ENCODE measurements around the gene TBC1D22A. TPM values are rescaled to one million over a fixed set of nuclear protein-coding genes. Genes with fewer than 3 reads are reported as not detected.

The TBC1D22A gene
- total and polyA plus RNA-seq, 10 of the 15 experiments (the other 5 are each of a cell fraction or from before 2014, with no cell fraction given), result 0.63 to 44.7 (median 27.4) TPM

DNA sequence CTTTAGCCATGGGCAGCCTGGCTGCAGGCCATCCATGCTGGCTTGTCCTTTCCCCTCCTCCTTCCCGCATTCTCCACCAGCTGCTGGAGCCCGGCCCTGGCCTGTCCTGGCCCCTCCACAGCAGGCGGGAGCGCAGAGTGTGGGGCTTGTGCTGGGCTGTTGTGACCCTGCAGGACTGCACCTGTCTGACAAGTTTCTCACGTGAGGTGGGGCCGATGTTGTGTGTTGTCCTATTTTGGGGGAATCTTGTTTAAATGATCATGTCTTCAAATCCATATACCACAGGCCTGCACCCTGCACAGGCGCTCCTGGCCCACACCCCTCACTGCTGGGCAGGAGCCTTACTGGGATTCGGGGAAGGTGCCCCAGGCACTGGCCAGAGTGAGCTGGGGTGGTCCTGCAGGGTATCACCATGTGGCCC, 30.4 kb downstream of the TBC1D22A start:
- no peak overlapping the region for H3K4me2 ChIP-seq (ENCODE audit: control insufficient read depth, insufficient read depth)
- no peaks in the 10 kb centered on the region for H3K9me3 ChIP-seq (replicated peaks; ENCODE audit: control insufficient read depth, insufficient read depth, low read length)
- ChIA-PET CTCF (interaction anchor here (1.4 kb wide), 1 partner anchor 10 kb away, joined by 10 read pairs; no protein-coding TSS in a partner anchor), POLR2A (no interaction called here), RAD21 (ENCODE audit: unreplicated experiment) (no interaction called here), SMC1A (ENCODE audit: uncharacterized antibody, unreplicated experiment) (no interaction called here)
- H3K9ac ChIP-seq (ENCODE audit: control insufficient read depth, insufficient read depth, low read length), result no peak overlapping the region
- intact Hi-C loops (cut with micrococcal nuclease; ENCODE audit: unreplicated experiment), result no loop called here
- no peak for DNase-seq (ENCODE audit: low read depth, low spot score)
- H3K4me1 ChIP-seq (ENCODE audit: control insufficient read depth, insufficient read depth, low read length), result peaks cover 22% of the 10 kb centered on the region
- H3K27ac ChIP-seq (ENCODE audit: control insufficient read depth, insufficient read depth), result no peak overlapping the region
- no peak for ATAC-seq
- 90% methylated on average over 8 of the region's 8 CpGs for WGBS (ENCODE audit: insufficient coverage, insufficient replicate concordance, low lambda C conversion rate, missing lambda C conversion rate)
- 0 out of 2 replicates have a peak, but pooled peaks cover 3% of the 10 kb centered on the region for H4K20me1 ChIP-seq (ENCODE audit: control insufficient read depth, insufficient read depth)
- H3K36me3 ChIP-seq (ENCODE audit: control insufficient read depth in 2 of 2, insufficient read depth in 2 of 2, low read length in 1 of 2), result peaks cover 21 to 39% of the 10 kb centered on the region in 2 experiments
- BruUV-seq (replicated peaks), result no TSS peak
- H2AFZ ChIP-seq (ENCODE audit: control insufficient read depth, low read depth, low read length), result no peak overlapping the region
- FAIRE-seq, result no peak
- no peak overlapping the region for H3K4me3 ChIP-seq
- in situ Hi-C loops (cut with MboI), result no loop called here
- H3K79me2 ChIP-seq (ENCODE audit: control insufficient read depth, insufficient read depth, low read length), result peaks cover 30% of the 10 kb centered on the region
- H3K27me3 ChIP-seq (replicated peaks in 1 of 2; ENCODE audit: control insufficient read depth in 2 of 2, insufficient read depth in 2 of 2, low read length in 1 of 2), result no peaks in the 10 kb centered on the region
- TF ChIP-seq ZNF384 (IDR thresholded peaks at IDR 0.05; ENCODE audit: borderline replicate concordance, low read depth, low read length) (no peak), CHD2 (IDR thresholded peaks at IDR 0.05; ENCODE audit: borderline replicate concordance, low read depth, low read length) (no peak), EED (IDR thresholded peaks at IDR 0.05; ENCODE audit: low read depth) (no peak), SMARCA5 (IDR thresholded peaks at IDR 0.05) (no peak), TCF7 (IDR thresholded peaks at IDR 0.05; ENCODE audit: borderline replicate concordance) (no peak), CBX5 (IDR thresholded peaks at IDR 0.05; ENCODE audit: low read depth) (no peak), NFIC (IDR thresholded peaks at IDR 0.05; ENCODE audit: low read depth, low read length) (no peak), NFYB (IDR thresholded peaks at IDR 0.05; ENCODE audit: insufficient read depth, low read depth, low read length) (no peak)
- TF ChIP-seq, protein P1, sequence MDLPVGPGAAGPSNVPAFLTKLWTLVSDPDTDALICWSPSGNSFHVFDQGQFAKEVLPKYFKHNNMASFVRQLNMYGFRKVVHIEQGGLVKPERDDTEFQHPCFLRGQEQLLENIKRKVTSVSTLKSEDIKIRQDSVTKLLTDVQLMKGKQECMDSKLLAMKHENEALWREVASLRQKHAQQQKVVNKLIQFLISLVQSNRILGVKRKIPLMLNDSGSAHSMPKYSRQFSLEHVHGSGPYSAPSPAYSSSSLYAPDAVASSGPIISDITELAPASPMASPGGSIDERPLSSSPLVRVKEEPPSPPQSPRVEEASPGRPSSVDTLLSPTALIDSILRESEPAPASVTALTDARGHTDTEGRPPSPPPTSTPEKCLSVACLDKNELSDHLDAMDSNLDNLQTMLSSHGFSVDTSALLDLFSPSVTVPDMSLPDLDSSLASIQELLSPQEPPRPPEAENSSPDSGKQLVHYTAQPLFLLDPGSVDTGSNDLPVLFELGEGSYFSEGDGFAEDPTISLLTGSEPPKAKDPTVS (IDR thresholded peaks at IDR 0.05; ENCODE audit: low read depth, low read length), result no peak
- TF ChIP-seq, protein P2, sequence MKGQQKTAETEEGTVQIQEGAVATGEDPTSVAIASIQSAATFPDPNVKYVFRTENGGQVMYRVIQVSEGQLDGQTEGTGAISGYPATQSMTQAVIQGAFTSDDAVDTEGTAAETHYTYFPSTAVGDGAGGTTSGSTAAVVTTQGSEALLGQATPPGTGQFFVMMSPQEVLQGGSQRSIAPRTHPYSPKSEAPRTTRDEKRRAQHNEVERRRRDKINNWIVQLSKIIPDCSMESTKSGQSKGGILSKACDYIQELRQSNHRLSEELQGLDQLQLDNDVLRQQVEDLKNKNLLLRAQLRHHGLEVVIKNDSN (IDR thresholded peaks at IDR 0.05; ENCODE audit: borderline replicate concordance, extremely low read length, insufficient read depth, low read depth, low read length), result no peak
- TF ChIP-seq, protein P3, sequence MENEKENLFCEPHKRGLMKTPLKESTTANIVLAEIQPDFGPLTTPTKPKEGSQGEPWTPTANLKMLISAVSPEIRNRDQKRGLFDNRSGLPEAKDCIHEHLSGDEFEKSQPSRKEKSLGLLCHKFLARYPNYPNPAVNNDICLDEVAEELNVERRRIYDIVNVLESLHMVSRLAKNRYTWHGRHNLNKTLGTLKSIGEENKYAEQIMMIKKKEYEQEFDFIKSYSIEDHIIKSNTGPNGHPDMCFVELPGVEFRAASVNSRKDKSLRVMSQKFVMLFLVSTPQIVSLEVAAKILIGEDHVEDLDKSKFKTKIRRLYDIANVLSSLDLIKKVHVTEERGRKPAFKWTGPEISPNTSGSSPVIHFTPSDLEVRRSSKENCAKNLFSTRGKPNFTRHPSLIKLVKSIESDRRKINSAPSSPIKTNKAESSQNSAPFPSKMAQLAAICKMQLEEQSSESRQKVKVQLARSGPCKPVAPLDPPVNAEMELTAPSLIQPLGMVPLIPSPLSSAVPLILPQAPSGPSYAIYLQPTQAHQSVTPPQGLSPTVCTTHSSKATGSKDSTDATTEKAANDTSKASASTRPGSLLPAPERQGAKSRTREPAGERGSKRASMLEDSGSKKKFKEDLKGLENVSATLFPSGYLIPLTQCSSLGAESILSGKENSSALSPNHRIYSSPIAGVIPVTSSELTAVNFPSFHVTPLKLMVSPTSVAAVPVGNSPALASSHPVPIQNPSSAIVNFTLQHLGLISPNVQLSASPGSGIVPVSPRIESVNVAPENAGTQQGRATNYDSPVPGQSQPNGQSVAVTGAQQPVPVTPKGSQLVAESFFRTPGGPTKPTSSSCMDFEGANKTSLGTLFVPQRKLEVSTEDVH (IDR thresholded peaks at IDR 0.05; ENCODE audit: low read depth, partially characterized antibody), result no peak
- TF ChIP-seq, protein P4, sequence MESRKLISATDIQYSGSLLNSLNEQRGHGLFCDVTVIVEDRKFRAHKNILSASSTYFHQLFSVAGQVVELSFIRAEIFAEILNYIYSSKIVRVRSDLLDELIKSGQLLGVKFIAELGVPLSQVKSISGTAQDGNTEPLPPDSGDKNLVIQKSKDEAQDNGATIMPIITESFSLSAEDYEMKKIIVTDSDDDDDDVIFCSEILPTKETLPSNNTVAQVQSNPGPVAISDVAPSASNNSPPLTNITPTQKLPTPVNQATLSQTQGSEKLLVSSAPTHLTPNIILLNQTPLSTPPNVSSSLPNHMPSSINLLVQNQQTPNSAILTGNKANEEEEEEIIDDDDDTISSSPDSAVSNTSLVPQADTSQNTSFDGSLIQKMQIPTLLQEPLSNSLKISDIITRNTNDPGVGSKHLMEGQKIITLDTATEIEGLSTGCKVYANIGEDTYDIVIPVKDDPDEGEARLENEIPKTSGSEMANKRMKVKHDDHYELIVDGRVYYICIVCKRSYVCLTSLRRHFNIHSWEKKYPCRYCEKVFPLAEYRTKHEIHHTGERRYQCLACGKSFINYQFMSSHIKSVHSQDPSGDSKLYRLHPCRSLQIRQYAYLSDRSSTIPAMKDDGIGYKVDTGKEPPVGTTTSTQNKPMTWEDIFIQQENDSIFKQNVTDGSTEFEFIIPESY (IDR thresholded peaks at IDR 0.05), result no peak
- TF ChIP-seq, protein P5, sequence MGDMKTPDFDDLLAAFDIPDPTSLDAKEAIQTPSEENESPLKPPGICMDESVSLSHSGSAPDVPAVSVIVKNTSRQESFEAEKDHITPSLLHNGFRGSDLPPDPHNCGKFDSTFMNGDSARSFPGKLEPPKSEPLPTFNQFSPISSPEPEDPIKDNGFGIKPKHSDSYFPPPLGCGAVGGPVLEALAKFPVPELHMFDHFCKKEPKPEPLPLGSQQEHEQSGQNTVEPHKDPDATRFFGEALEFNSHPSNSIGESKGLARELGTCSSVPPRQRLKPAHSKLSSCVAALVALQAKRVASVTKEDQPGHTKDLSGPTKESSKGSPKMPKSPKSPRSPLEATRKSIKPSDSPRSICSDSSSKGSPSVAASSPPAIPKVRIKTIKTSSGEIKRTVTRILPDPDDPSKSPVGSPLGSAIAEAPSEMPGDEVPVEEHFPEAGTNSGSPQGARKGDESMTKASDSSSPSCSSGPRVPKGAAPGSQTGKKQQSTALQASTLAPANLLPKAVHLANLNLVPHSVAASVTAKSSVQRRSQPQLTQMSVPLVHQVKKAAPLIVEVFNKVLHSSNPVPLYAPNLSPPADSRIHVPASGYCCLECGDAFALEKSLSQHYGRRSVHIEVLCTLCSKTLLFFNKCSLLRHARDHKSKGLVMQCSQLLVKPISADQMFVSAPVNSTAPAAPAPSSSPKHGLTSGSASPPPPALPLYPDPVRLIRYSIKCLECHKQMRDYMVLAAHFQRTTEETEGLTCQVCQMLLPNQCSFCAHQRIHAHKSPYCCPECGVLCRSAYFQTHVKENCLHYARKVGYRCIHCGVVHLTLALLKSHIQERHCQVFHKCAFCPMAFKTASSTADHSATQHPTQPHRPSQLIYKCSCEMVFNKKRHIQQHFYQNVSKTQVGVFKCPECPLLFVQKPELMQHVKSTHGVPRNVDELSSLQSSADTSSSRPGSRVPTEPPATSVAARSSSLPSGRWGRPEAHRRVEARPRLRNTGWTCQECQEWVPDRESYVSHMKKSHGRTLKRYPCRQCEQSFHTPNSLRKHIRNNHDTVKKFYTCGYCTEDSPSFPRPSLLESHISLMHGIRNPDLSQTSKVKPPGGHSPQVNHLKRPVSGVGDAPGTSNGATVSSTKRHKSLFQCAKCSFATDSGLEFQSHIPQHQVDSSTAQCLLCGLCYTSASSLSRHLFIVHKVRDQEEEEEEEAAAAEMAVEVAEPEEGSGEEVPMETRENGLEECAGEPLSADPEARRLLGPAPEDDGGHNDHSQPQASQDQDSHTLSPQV (IDR thresholded peaks at IDR 0.05), result no peak

All from GM12878 (cell line).